Heart left ventricle (tissue), 16 donors: ENCODE results near the gene MSH5. TPM values are rescaled to one million over a fixed set of nuclear protein-coding genes. Genes with fewer than 3 reads are reported as not detected.
A peak's percentile ranks its signal among the peaks of the same experiment; 100 is the strongest.

Experiments used
- ATAC-seq, 4 donors: fragments of 200-7000 bp; cut with Tn5 transposase; one replicate each; pipeline ENCODE4 v1.9.1; 2020 to 2022; ENCODE audit warnings: moderate library complexity in 4 of 4, mild to moderate bottlenecking in 3 of 4, moderate number of reproducible peaks in 1 of 4
- DNase-seq, 5 donors: peaks; one replicate each; pipeline ENCODE4 v3.0.0-alpha.2; 2020
- H3K27ac ChIP-seq, 12 donors: fragments of 200-600 bp; sonication (generic) in 4 of 12; one replicate each; pipeline versions ENCODE4 v1.5.0 to v1.8.0; 2016 to 2022; ENCODE audit warnings: mild to moderate bottlenecking in 2 of 12
- H3K27me3 ChIP-seq, 9 donors: fragments of 200-600 bp; sonication (generic) in 2 of 9; one replicate each; pipeline versions ENCODE4 v1.5.1 to v1.8.0; 2016 to 2022; ENCODE audit warnings: mild to moderate bottlenecking in 3 of 9
- H3K36me3 ChIP-seq, 9 donors: fragments of 200-600 bp; sonication (generic) in 2 of 9; one replicate each; pipeline versions ENCODE4 v1.5.0 to v1.8.0; 2018 to 2022; ENCODE audit warnings: mild to moderate bottlenecking in 2 of 9
- H3K4me1 ChIP-seq, 12 donors: fragments of 200-600 bp; sonication (generic) in 4 of 12; one replicate each; pipeline versions ENCODE4 v1.5.0 to v1.8.0; 2016 to 2022; ENCODE audit warnings: mild to moderate bottlenecking in 3 of 12
- H3K4me3 ChIP-seq, 12 donors: fragments of 200-600 bp; sonication (generic) in 4 of 12; one replicate each; pipeline versions ENCODE4 v1.5.0 to v1.8.0; 2017 to 2022; ENCODE audit warnings: mild to moderate bottlenecking in 9 of 12, moderate library complexity in 4 of 12
- H3K9me3 ChIP-seq, 12 donors: fragments of 200-600 bp; sonication (generic) in 4 of 12; one replicate each; pipeline versions ENCODE4 v1.5.0 to v1.8.0; 2016 to 2022; ENCODE audit warnings: mild to moderate bottlenecking in 1 of 12
- CTCF ChIP-seq, 12 donors: fragments of 200-600 bp; sonication (generic) in 4 of 12; IDR thresholded peaks; one replicate each; pipeline versions ENCODE4 v1.5.0 to v1.8.0; 2018 to 2022; ENCODE audit warnings: antibody characterized with exemption in 12 of 12, mild to moderate bottlenecking in 5 of 12
- POLR2A ChIP-seq, 2 donors: fragments of 450-650 bp; IDR thresholded peaks; one replicate each; pipeline ENCODE4 v1.6.1; 2017; ENCODE audit warnings: antibody characterized with exemption in 2 of 2, mild to moderate bottlenecking in 2 of 2, moderate library complexity in 2 of 2
- WGBS, 4 donors: extraction: QIAGEN DNeasy Blood & Tissue Kit in 2 of 4; methylation state at CpG; one replicate each; pipeline versions ENCODE4 v1.1.5 to v1.1.7; 2013 to 2018; 5-methylcytosine and 5-hydroxymethylcytosine counted together
- intact Hi-C, 10 donors: fragments of 100-400 bp; cut with DNase I; formaldehyde crosslinking; loops; one replicate each; pipeline versions ENCODE4 v1.11.1 to v1.14.2; 2022
- polyA plus RNA-seq, 2 donors: library from polyadenylated mRNA; stranded (reverse); fragments of 200-250 nt; gene quantifications; one replicate each; pipeline ENCODE4 v1.2.3, GENCODE V29; 2013
- total RNA-seq, 9 donors: library from RNA; depleted of rRNA in 2 of 9; stranded (reverse); fragments of >200 nt in 2 of 9; fragmentation: NEBNext Ultra II Directional in 3 of 9; extraction: Animal tissue kit (Norgen Biotek cat#: 25700) in 3 of 9; gene quantifications; one replicate each; pipeline versions ENCODE4 v1.1.0 to v1.2.4, GENCODE V29; 2016 to 2023
- donor health status: ischemic (EF 13 %, LVEDD 7.1; RV severe dilation, severe dysfunction).
- donor health status: healthy with polysubstance abuse.
- donor health status: DM: no; HTN: yes; CAD: no.
- donor health status: DM: no; HTN: no; CAD: no.
- donor health status: ischemic (EF 25% LVEDD 6.9; RV normal size, moderate dysfunction).
- donor health status: ischemic (EF 25% LVEDD 5.7; RV mildly dilated, moderate dysfunction).
- donor health status: healthy.
- donor health status: DM: yes; HTN: yes; CAD: no.
- donor health status: ischemic (EF 35%, LVEDD 5.7; RV mildly dilated, moderate dysfunction).
- donor health status: nonischemic (EF 11% LVEDD 7.7; RV severe dilation, severe dysfunction).
- donor health status: DM: yes; HTN: yes; CAD: no.
- donor health status: PGD.
- donor health status: ischemic (EF 29% LVEDD 5.4; RV normal size, mild dysfunction).
- donor health status: nonischemic (EF 23%, LVEDD 6.1; RV moderate dilation, normal function).

MSH5 gene
- total and polyA plus RNA-seq, 11 donors: 0.44 to 8.4 (median 1.9) TPM

- Histone ChIP-seq H3K9me3 (no peaks in the 10 kb centered on the region), H3K27ac (no peak within 1 kb of the TSS), H3K4me3 (no peak within 1 kb of the TSS), H3K27me3 (no peaks in the 10 kb centered on the region), H3K4me1 (peaks cover 0 to 10% (median 0%) of the 10 kb centered on the region in 12 donors), H3K36me3 (peaks cover 0 to 11% (median 6%) of the 10 kb centered on the region in 9 donors)
- no peak for TF ChIP-seq POLR2A (IDR thresholded peaks at IDR 0.05)
- no peak for TF ChIP-seq CTCF (IDR thresholded peaks at IDR 0.05)
- DNase-seq: peak in 1 of 5 donors; percentile 18
- 84 to 93% (median 89%) methylated on average over 4 of the region's 4 CpGs for WGBS, 4 donors
- intact Hi-C loops: no loop called here
- ATAC-seq: no peak
Measured at GRCh38 chr6:31721351-31722020, 18.3 kb upstream of the MSH5 start, which contains the start of gene LY6G6C. Gene LY6G6C, minus strand, starts transcription at chr6:31721746. Its CDS starts 67 bp downstream, at chr6:31721679.

- DNase-seq (peak in 1 of 5 donors; percentile 13), ATAC-seq (no peak)
- intact Hi-C loops: no loop called here
- no peak overlapping the region for H3K27ac ChIP-seq
- H3K27me3 ChIP-seq: no peaks in the 10 kb centered on the region
- TF ChIP-seq CTCF (IDR thresholded peaks at IDR 0.05) (no peak), POLR2A (IDR thresholded peaks at IDR 0.05) (no peak)
- no peaks in the 10 kb centered on the region for H3K9me3 ChIP-seq
- WGBS, 4 donors: 91 to 100% (median 97%) methylated on average over 3 of the region's 3 CpGs
- no peak overlapping the region for H3K4me3 ChIP-seq
- peaks cover 0 to 18% (median 13%) of the 10 kb centered on the region in 9 donors for H3K36me3 ChIP-seq
- H3K4me1 ChIP-seq: peaks cover 0 to 17% (median 1%) of the 10 kb centered on the region in 12 donors
Measured at GRCh38 chr6:31722173-31722572, 17.6 kb upstream of the MSH5 start.

GRCh38 chr6:31723245-31723979, 16.4 kb upstream of the MSH5 start, which contains the start of gene MPIG6B:
Gene MPIG6B, plus strand, starts transcription at chr6:31723373. Its CDS starts 11 bp downstream, at chr6:31723384.
- WGBS, 4 donors: 62 to 76% (median 67%) methylated on average over 44 to 46 of the region's 46 CpGs
- no peaks in the 10 kb centered on the region for H3K9me3 ChIP-seq
- H3K27me3 ChIP-seq: no peaks in the 10 kb centered on the region
- no peak for DNase-seq
- no peak for TF ChIP-seq POLR2A (IDR thresholded peaks at IDR 0.05)
- TF ChIP-seq CTCF (IDR thresholded peaks at IDR 0.05): no peak
- ATAC-seq: no peak
- H3K4me1 ChIP-seq: peaks cover 0 to 29% (median 9%) of the 10 kb centered on the region in 12 donors
- H3K4me3 ChIP-seq: peak within 1 kb of the TSS in 1 of 12 donors; percentile 11
- intact Hi-C loops: no loop called here
- peak within 1 kb of the TSS in 2 of 12 donors; percentile 21 to 50 for H3K27ac ChIP-seq
- H3K36me3 ChIP-seq: peaks cover 0 to 30% (median 22%) of the 10 kb centered on the region in 9 donors
